PFSK-1 (cell line): ENCODE measurements around the gene IQGAP2.

Source experiments
- FOXP2 ChIP-seq: optimal IDR thresholded peaks from 2 replicates; pipeline ENCODE3; 2011; ENCODE audit warnings: borderline replicate concordance, control low read depth, inconsistent platforms; ENCODE audit not compliant: insufficient read depth; ENCODE audit errors: extremely low read length, extremely low read depth
- POLR2AphosphoS5 ChIP-seq: IDR thresholded peaks from 2 replicates; pipeline ENCODE4 v1.6.1; 2012; ENCODE audit warnings: low read depth, mild to moderate bottlenecking, control low read depth, low read length, moderate library complexity
- SIN3A ChIP-seq: IDR thresholded peaks from 2 replicates; pipeline ENCODE4 v1.6.1; 2012; ENCODE audit warnings: mild to moderate bottlenecking, low read length, moderate library complexity, borderline replicate concordance; ENCODE audit not compliant: insufficient read depth
- TAF1 ChIP-seq: IDR thresholded peaks from 2 replicates; pipeline ENCODE4 v1.6.1; 2012; ENCODE audit warnings: low read length, control low read depth, borderline replicate concordance; ENCODE audit not compliant: insufficient read depth
- TF ChIP-seq, protein P1 (sequence below), 2 experiments: IDR thresholded peaks; 2 replicates each; pipeline versions ENCODE4 v1.6.1 to v1.8.0; 2011 to 2012; ENCODE audit warnings: low read depth in 2 of 2, low read length in 2 of 2, control low read depth in 1 of 2, inconsistent platforms in 1 of 2, mild to moderate bottlenecking in 1 of 2, moderate library complexity in 1 of 2; ENCODE audit not compliant: insufficient read depth in 1 of 2

DNA sequence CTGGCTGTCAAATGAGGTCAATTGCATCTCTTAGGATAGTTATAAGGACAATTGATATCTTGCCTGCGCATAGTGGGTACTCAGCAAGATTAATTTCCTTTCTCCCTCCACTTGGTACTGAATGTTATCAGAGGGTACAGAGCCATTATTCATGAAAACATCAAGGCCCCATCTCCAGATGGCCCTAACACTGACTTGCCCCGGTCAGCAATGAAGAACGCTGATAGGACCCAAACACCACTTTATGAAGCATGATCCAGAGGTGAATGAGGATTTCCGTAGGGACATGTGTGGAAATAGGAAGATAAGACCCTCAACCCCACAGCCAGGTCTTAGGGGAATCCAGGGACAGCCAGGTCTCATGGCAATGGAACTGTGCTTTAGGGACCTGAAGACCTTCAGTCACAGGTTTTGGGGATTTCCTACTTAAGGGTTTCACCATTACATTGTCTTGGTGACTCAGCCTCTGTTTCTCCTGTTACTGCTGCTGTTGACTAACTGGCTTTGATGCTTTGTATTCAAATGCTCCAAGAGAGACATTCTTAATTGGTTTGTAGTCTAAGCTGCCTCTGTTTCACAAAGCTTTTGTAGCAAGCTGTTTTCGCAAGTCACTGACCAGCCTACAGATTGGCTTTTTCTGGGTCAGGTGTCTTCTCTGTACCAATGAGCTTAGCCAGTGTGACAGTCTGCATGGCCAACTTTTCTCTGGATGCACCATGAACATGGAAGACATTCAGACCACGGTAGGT, 35.3 kb upstream of the IQGAP2 start:
- TF ChIP-seq POLR2AphosphoS5, result no peak
- TF ChIP-seq, protein P1, sequence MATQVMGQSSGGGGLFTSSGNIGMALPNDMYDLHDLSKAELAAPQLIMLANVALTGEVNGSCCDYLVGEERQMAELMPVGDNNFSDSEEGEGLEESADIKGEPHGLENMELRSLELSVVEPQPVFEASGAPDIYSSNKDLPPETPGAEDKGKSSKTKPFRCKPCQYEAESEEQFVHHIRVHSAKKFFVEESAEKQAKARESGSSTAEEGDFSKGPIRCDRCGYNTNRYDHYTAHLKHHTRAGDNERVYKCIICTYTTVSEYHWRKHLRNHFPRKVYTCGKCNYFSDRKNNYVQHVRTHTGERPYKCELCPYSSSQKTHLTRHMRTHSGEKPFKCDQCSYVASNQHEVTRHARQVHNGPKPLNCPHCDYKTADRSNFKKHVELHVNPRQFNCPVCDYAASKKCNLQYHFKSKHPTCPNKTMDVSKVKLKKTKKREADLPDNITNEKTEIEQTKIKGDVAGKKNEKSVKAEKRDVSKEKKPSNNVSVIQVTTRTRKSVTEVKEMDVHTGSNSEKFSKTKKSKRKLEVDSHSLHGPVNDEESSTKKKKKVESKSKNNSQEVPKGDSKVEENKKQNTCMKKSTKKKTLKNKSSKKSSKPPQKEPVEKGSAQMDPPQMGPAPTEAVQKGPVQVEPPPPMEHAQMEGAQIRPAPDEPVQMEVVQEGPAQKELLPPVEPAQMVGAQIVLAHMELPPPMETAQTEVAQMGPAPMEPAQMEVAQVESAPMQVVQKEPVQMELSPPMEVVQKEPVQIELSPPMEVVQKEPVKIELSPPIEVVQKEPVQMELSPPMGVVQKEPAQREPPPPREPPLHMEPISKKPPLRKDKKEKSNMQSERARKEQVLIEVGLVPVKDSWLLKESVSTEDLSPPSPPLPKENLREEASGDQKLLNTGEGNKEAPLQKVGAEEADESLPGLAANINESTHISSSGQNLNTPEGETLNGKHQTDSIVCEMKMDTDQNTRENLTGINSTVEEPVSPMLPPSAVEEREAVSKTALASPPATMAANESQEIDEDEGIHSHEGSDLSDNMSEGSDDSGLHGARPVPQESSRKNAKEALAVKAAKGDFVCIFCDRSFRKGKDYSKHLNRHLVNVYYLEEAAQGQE (IDR thresholded peaks at IDR 0.05; ENCODE audit: insufficient read depth in 1 of 2, low read depth in 2 of 2, low read length in 2 of 2), result no peak
- no peak for TF ChIP-seq FOXP2
- TF ChIP-seq TAF1, result no peak
- no peak for TF ChIP-seq SIN3A
